GM12864 (cell line): ENCODE data around the gene MYBPC3.

ENCODE experiments used
- DNase-seq: peaks from one replicate; pipeline ENCODE4 v3.0.0-alpha.2; 2011; ENCODE audit warnings: low read depth
- H3K4me3 ChIP-seq: 2 replicates; pipeline ENCODE4 v1.5.1; 2011; ENCODE audit warnings: mild to moderate bottlenecking, low read depth, low read length, control low read depth
- TF ChIP-seq, protein P1 (sequence below): IDR thresholded peaks from 2 replicates; pipeline ENCODE4 v1.5.1; 2011; ENCODE audit warnings: low read depth, mild to moderate bottlenecking, moderate library complexity, low read length, control low read depth, inconsistent platforms; ENCODE audit errors: missing control alignments

MYBPC3 gene

DNA sequence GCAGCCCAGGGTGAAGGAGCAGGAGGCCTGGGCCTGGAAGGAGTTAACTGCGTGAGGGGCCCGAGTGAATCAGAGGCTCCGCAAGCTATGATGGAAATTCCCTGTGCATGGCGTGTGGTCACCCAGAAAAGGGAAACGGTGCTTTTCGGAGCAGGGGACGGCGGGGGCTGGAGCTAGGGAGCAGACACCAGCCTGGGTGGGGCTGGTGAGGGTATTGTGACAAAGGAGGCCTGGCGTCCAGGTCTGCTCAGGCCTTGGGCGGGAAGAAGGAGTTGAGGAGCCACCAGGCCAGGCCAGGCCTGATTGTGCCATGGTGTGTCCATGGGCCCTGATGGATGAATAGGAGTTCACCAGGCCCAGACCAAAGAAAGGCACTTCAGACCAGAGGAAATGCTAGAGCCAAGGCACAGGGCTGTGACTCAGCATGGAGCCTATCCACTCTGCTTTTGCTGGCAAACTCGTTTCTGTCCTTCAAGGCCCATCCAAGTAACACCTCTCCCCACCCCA lies 38.6 kb upstream of the MYBPC3 start:
- TF ChIP-seq, protein P1, sequence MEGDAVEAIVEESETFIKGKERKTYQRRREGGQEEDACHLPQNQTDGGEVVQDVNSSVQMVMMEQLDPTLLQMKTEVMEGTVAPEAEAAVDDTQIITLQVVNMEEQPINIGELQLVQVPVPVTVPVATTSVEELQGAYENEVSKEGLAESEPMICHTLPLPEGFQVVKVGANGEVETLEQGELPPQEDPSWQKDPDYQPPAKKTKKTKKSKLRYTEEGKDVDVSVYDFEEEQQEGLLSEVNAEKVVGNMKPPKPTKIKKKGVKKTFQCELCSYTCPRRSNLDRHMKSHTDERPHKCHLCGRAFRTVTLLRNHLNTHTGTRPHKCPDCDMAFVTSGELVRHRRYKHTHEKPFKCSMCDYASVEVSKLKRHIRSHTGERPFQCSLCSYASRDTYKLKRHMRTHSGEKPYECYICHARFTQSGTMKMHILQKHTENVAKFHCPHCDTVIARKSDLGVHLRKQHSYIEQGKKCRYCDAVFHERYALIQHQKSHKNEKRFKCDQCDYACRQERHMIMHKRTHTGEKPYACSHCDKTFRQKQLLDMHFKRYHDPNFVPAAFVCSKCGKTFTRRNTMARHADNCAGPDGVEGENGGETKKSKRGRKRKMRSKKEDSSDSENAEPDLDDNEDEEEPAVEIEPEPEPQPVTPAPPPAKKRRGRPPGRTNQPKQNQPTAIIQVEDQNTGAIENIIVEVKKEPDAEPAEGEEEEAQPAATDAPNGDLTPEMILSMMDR, result no peak

DNA sequence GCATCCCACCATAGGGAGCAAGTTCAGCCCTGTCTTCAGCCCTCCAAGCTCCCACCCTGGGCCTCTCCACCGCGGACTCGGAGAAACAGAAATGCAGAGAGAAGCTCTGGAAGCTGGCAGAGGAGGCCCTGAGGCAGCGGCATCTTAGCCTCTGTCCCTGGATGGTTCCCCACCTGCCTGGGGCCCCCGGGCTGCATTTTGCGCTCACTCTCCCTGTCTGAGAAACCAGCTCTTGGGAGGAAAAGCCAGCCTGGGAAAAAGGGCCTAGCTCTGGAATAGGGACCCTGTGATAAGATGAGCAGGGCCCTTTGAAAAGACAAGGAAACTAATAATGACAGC lies 37.9 kb upstream of the MYBPC3 start:
- no peak overlapping the region for H3K4me3 ChIP-seq
- TF ChIP-seq, protein P1, result no peak
- DNase-seq, result no peak

More for the DNA sequence above, 38.6 kb upstream of the MYBPC3 start:
- H3K4me3 ChIP-seq, result no peak overlapping the region
- no peak for DNase-seq

DNA sequence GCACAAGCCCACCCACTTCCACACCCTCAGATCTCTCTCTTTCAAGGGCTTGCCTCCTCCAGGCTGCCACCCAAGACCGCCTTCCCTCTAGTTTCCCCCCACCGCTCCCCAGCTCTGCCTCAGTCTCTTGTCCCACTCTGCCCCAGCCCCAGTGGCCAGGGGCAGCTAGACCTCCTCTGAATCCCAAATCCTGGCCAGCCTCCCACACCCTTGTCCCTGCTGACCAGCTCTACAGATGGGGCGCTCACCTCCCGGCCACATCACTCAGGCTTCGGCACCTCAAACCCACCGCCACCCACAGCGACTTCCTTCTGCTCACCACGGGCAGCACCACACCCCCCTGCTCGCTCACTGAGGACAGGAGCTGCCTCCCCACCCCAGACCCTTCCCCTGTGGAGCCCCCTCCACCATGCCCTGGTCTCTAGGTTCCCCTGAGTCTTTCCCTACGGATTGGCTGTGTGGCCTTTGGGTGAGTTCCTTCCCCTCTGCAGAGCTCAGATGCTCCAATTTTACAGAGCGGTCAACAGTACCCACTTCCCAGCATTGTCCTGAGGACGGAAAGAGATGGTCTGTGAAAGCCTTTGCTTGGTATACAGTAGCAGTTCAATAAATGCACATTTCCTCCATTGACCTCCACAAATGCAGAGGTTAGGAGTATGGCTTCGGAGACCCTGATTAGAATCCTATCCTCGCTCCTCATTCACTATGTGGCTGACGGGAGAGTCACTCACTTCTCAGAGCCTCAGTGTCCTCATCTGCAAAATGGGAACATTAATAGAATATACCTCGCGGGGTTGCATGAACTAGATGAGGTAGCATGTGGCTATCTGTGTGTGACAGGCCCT lies 37.3 kb upstream of the MYBPC3 start:
- no peak overlapping the region for H3K4me3 ChIP-seq

DNA sequence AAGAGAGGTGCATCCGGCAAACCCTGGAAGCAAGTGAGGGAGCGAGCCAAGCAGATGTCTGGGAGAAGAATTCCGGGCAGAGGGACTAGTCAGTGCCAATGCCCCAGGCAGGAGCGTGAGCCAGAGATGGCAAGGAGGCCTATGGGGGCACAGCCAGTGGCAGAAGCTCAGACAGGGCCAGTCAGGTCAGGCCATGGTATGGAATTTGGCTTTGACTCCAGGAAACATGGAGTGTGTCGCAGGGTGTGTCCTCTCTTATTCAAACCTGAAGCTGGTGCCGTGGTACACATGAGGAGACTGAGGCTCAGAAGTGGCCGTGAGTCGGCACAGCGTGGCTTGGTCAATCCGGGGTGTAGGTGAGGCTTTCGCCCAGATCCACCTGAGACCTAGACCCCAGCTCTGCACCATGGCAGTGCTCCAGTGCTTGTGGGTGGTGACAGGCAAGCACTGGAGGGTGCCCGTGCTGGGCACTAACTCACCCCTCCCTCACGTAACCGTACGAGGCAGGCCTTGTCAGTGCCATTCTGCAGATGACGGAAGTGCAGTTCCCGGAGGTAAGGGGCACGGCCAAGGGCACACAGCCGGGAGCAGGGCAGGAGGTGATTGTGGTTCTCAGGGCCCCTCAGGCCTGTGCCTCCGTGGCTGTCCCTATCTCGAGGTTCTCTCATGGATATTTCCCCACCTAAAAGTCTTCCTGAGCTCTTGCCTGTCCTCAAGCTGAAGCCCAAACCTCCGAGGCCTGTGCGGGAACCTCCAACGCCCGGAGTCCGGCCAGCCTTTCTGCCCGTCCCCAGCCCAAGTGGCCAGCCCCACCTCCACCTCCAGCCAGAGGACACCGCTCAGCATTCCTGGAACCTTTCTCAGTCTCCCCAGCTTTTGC lies 36.4 kb upstream of the MYBPC3 start:
- H3K4me3 ChIP-seq, result no peak overlapping the region
- DNase-seq, result no peak
- TF ChIP-seq, protein P1, result no peak

More for the DNA sequence above, 37.3 kb upstream of the MYBPC3 start:
- TF ChIP-seq, protein P1, result no peak
- no peak for DNase-seq

DNA sequence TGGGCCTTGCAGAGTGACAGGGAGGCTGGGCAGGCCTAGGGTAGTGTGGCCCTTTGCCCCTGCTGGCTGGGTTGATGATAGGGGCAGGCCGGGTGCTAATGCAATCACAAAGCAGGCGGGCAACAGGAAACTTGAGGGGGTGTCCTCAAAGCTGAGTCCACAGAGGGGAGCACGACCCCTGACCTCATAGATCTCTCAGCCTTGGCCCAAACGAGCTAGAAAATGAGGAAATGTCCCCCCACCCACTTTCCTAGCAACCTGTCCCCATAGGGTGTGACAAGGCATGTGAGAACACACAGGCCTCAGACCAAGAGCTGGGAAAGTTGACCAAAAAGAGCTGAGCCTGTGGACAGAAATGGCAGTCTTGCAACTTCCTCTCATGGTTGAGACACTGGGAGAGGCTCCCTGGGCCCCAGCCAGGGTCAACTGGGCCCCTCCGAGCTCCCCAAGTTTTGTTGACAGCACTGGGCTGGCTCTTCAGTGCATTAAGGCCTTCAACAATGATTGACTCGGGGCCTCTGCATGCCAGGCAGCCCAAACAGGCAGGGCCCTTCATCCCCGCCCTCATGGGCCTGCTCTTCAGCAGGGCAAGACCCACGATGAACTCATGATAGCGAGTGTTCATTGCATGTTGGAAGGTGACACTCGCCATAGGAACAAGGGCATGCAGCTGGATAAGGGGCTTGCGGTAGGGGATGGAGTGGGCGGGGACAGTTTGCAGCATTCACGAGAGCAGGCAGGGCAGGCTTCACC lies 35.6 kb upstream of the MYBPC3 start:
- DNase-seq, result no peak
- TF ChIP-seq, protein P1, result no peak
- no peak overlapping the region for H3K4me3 ChIP-seq

DNA sequence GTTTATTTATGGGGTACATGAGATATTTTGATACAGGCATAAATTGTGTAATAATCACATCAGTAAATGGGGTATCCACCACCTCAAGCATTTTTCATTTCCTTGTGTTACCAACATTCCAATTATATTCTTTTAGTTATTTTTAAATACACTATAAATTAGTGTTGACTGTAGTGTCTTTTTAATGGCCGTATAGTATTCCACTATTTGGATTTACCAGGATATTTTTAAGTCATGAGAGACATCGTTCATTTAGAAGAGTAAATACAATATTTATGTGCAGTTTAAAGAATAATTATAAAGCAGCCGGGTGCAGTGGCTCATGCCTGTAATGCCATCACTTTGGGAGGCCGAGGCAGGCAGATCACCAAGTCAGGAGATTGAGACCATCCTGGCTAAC lies 32.0 kb upstream of the MYBPC3 start:
- H3K4me3 ChIP-seq, result no peak overlapping the region
- TF ChIP-seq, protein P1, result no peak

More for the DNA sequence above, 32.0 kb upstream of the MYBPC3 start:
- DNase-seq, result no peak
